Kidney (tissue), 14 donors: ENCODE measurements around the gene BLACAT1. TPM values are rescaled to one million over a fixed set of nuclear protein-coding genes. Genes with fewer than 3 reads are reported as not detected.

Experiments
- DNase-seq, 5 donors: peaks; one replicate each; pipeline ENCODE4 v3.0.0-alpha.2; 2013 to 2020
- FAIRE-seq: peaks from 2 replicates; lab custom pipeline; 2012; peaks lifted over from hg19 to GRCh38; lab: Jason Lieb, UNC
- H3K27ac ChIP-seq, 2 donors: one replicate each; pipeline ENCODE4 v1.7.0; 2013; ENCODE audit warnings: low read depth in 2 of 2, low read length in 2 of 2, inconsistent platforms in 1 of 2
- H3K27me3 ChIP-seq: one replicate; pipeline ENCODE4 v1.7.1; 2013; ENCODE audit warnings: low read length, inconsistent platforms; ENCODE audit not compliant: control insufficient read depth, insufficient read depth
- H3K36me3 ChIP-seq, 3 donors: one replicate each; pipeline versions ENCODE4 v1.7.0 to v1.7.1; 2013; ENCODE audit warnings: low read length in 3 of 3, control low read depth in 1 of 3, inconsistent platforms in 1 of 3; ENCODE audit not compliant: insufficient read depth in 3 of 3, control insufficient read depth in 2 of 3
- H3K4me1 ChIP-seq, 3 donors: one replicate each; pipeline versions ENCODE4 v1.7.0 to v1.7.1; 2013; ENCODE audit warnings: low read length in 3 of 3, inconsistent platforms in 1 of 3, low read depth in 1 of 3; ENCODE audit not compliant: control insufficient read depth in 2 of 3, insufficient read depth in 2 of 3
- H3K4me3 ChIP-seq, 3 donors: one replicate each; pipeline versions ENCODE4 v1.7.0 to v1.8.1; 2013; ENCODE audit warnings: low read length in 3 of 3, control low read depth in 1 of 3, inconsistent platforms in 1 of 3
- H3K9ac ChIP-seq, 3 donors: one replicate each; pipeline versions ENCODE4 v1.7.0 to v1.7.1; 2013; ENCODE audit warnings: low read length in 3 of 3, control low read depth in 1 of 3, inconsistent platforms in 1 of 3
- H3K9me3 ChIP-seq, 3 donors: one replicate each; pipeline versions ENCODE4 v1.7.0 to v1.7.1; 2013; ENCODE audit warnings: low read length in 3 of 3, control low read depth in 1 of 3, inconsistent platforms in 1 of 3; ENCODE audit not compliant: control insufficient read depth in 2 of 3, insufficient read depth in 1 of 3
- intact Hi-C: fragments of 100-400 bp; cut with DNase I; formaldehyde crosslinking; loops from one replicate; pipeline ENCODE4 v1.11.1; 2022
- polyA plus RNA-seq: library from polyadenylated mRNA; stranded (reverse); fragments of 350-450 nt; fragmentation: Illumina TruSeq; extraction: RNeasy Lipid Tissue Mini Kit (QIAGEN cat#74804); gene quantifications from one replicate; pipeline ENCODE4 v1.2.3, GENCODE V29; 2014; ENCODE audit warnings: low read depth, low replicate concordance; ENCODE audit not compliant: insufficient read depth
- total RNA-seq: library from RNA; stranded (reverse); fragmentation: NEBNext Ultra II Directional; extraction: Animal tissue kit (Norgen Biotek cat#: 25700); gene quantifications from one replicate; pipeline ENCODE4 v1.2.1, GENCODE V29; 2021
- TF ChIP-seq, protein P1 (sequence below): IDR thresholded peaks from 3 replicates; pipeline ENCODE4 v1.5.1; 2012; ENCODE audit warnings: mild to moderate bottlenecking, moderate library complexity, borderline replicate concordance; ENCODE audit not compliant: insufficient read depth; ENCODE audit errors: extremely low read depth
- donor health status: control.
- donor health status: control.
- donor health status: control.
- donor health status: control.
- donor health status: control.
- donor health status: DM: yes; HTN: yes; CAD: no.
- donor health status: Normal renal cell carcinoma (clear cell type).

The BLACAT1 gene
- total and polyA plus RNA-seq, 2 donors from 2014 or later: 0.37 to 4.3 TPM

- H3K36me3 ChIP-seq: no peaks in the 10 kb centered on the region
- no peak overlapping the region for H3K9ac ChIP-seq
- DNase-seq (peak in 1 of 5 donors; percentile 24), FAIRE-seq (no peak)
- intact Hi-C loops: no loop called here
- H3K27me3 ChIP-seq: no peaks in the 10 kb centered on the region
- no peak overlapping the region for H3K27ac ChIP-seq
- H3K4me1 ChIP-seq: no peaks in the 10 kb centered on the region
- H3K4me3 ChIP-seq: no peak overlapping the region
- H3K9me3 ChIP-seq: no peaks in the 10 kb centered on the region
- TF ChIP-seq, protein P1, sequence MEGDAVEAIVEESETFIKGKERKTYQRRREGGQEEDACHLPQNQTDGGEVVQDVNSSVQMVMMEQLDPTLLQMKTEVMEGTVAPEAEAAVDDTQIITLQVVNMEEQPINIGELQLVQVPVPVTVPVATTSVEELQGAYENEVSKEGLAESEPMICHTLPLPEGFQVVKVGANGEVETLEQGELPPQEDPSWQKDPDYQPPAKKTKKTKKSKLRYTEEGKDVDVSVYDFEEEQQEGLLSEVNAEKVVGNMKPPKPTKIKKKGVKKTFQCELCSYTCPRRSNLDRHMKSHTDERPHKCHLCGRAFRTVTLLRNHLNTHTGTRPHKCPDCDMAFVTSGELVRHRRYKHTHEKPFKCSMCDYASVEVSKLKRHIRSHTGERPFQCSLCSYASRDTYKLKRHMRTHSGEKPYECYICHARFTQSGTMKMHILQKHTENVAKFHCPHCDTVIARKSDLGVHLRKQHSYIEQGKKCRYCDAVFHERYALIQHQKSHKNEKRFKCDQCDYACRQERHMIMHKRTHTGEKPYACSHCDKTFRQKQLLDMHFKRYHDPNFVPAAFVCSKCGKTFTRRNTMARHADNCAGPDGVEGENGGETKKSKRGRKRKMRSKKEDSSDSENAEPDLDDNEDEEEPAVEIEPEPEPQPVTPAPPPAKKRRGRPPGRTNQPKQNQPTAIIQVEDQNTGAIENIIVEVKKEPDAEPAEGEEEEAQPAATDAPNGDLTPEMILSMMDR: no peak
These were observed 30.8 kb downstream of the BLACAT1 start for GRCh38 chr1:205424901-205425600.

DNA sequence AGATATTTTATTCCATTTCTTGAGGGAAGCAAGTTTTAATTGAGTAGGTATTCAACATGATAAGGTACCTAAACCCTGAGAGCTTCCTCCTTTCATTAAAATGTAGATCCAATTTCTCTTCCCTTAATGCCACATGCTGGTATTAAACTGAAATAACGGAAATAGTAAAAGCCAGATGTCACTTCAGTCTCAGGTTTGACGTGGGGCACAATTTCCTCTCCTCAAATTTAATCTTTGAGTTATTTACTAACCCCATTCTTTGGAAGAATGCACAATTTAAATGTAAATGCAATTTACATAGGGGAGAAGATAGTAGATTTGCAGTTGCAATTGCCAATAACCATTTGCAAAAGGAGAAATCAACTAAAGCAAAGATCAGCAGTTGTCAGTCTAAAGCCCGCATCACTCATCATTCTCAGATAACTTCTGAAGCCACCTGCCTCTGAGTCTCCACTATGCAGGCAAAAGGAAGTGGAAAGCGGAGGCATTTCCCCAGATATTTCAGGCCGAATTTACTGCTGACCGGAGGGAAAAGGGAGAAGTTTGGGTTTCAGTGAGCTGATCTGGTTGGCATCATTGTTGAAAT lies 31.9 kb downstream of the BLACAT1 start:
- Histone ChIP-seq H3K4me1 (no peaks in the 10 kb centered on the region), H3K9me3 (no peaks in the 10 kb centered on the region), H3K9ac (no peak overlapping the region), H3K27ac (no peak overlapping the region), H3K27me3 (no peaks in the 10 kb centered on the region), H3K4me3 (no peak overlapping the region), H3K36me3 (no peaks in the 10 kb centered on the region)
- FAIRE-seq (no peak), DNase-seq (no peak)
- TF ChIP-seq, protein P1: no peak
- intact Hi-C loops: no loop called here

- Histone ChIP-seq H3K9ac (no peak overlapping the region), H3K4me1 (no peaks in the 10 kb centered on the region), H3K9me3 (no peaks in the 10 kb centered on the region), H3K36me3 (no peaks in the 10 kb centered on the region), H3K27ac (no peak overlapping the region), H3K4me3 (no peak overlapping the region), H3K27me3 (no peaks in the 10 kb centered on the region)
- no peak for FAIRE-seq
- DNase-seq: no peak
- TF ChIP-seq, protein P1: no peak
- intact Hi-C loops: no loop called here
These were observed 32.7 kb downstream of the BLACAT1 start for GRCh38 chr1:205422993-205423642.
